HepG2 (cell line): ENCODE measurements around the gene RNF4. TPM values are rescaled to one million over a fixed set of nuclear protein-coding genes. Genes with fewer than 3 reads are reported as not detected.
"Not testable (repeated sequence)": the region's sequence is repeated elsewhere in the genome, so short reads cannot be mapped to it uniquely, and the experiment has no call there.

Experiments used
- ASH2L ChIP-seq: fragments of 300-600, 200-600 bp; sonication (generic); IDR thresholded peaks from 2 replicates; pipeline ENCODE4 v1.7.0; 2017; ENCODE audit warnings: low read depth, mild to moderate bottlenecking, moderate library complexity, mixed read lengths, low read length; ENCODE audit not compliant: insufficient read length
- CREM ChIP-seq, 2 experiments: sonication (generic) in 1 of 2; formaldehyde crosslinking in 1 of 2; IDR thresholded peaks; 2 replicates each; pipeline versions ENCODE4 v1.4.0 to v1.6.1; 2016 to 2020; ENCODE audit warnings: antibody characterized with exemption in 1 of 2, mild to moderate bottlenecking in 1 of 2, missing genetic modification reagents in 1 of 2
- EP300 ChIP-seq, 3 experiments: sonication (generic) in 1 of 3; formaldehyde crosslinking in 1 of 3; IDR thresholded peaks; 2 replicates each; pipeline versions ENCODE4 v1.5.1 to v1.6.1; 2011 to 2020; ENCODE audit warnings: low read depth in 2 of 3, low read length in 2 of 3, borderline replicate concordance in 1 of 3, improper control_type of control experiment in 1 of 3, mild to moderate bottlenecking in 1 of 3, missing genetic modification reagents in 1 of 3, moderate library complexity in 1 of 3
- GATAD2A ChIP-seq: IDR thresholded peaks from 2 replicates; pipeline ENCODE4 v1.6.1; 2016
- HNF4A ChIP-seq: sonication (generic); formaldehyde crosslinking; IDR thresholded peaks from 2 replicates; pipeline ENCODE4 v1.4.0; 2020; ENCODE audit warnings: missing genetic modification reagents
- HOXA3 ChIP-seq: sonication (generic); formaldehyde crosslinking; IDR thresholded peaks from 2 replicates; pipeline ENCODE4 v1.5.0; 2020; ENCODE audit warnings: missing genetic modification reagents
- NCOR1 ChIP-seq: fragments of 200-600 bp; sonication (generic); IDR thresholded peaks from 2 replicates; pipeline ENCODE4 v1.7.0; 2017; ENCODE audit warnings: antibody characterized with exemption, low read length, borderline replicate concordance
- NONO ChIP-seq, 2 experiments: fragments of 450-650 bp in 1 of 2; sonication (generic) in 1 of 2; formaldehyde crosslinking in 1 of 2; IDR thresholded peaks in 1 of 2; conservative IDR thresholded peaks in 1 of 2; 2 replicates each; pipeline versions ENCODE4 v1.6.1 to v1.8.0; 2017 to 2022; ENCODE audit warnings: mild to moderate bottlenecking in 1 of 2, missing genetic modification reagents in 1 of 2, moderate library complexity in 1 of 2
- NR2F2 ChIP-seq: IDR thresholded peaks from 2 replicates; pipeline ENCODE4 v1.6.1; 2012; ENCODE audit warnings: low read depth, inconsistent platforms, borderline replicate concordance
- RARA ChIP-seq: IDR thresholded peaks from 2 replicates; pipeline ENCODE4 v1.6.1; 2016; ENCODE audit warnings: missing genetic modification reagents, missing compliant biosample characterization
- RCOR2 ChIP-seq: IDR thresholded peaks from 2 replicates; pipeline ENCODE4 v1.6.1; 2016; ENCODE audit warnings: missing biosample characterization, missing genetic modification reagents
- SALL2 ChIP-seq: sonication (generic); formaldehyde crosslinking; IDR thresholded peaks from 2 replicates; pipeline ENCODE4 v1.8.1; 2023; ENCODE audit warnings: mild to moderate bottlenecking, missing genetic modification reagents, inconsistent platforms
- SOX6 ChIP-seq, 2 experiments: fragments of 450-650 bp in 1 of 2; sonication (generic) in 1 of 2; formaldehyde crosslinking in 1 of 2; IDR thresholded peaks; 2 replicates each; pipeline versions ENCODE4 v1.4.0 to v1.6.1; 2017 to 2020; ENCODE audit warnings: antibody characterized with exemption in 1 of 2, mild to moderate bottlenecking in 1 of 2, missing genetic modification reagents in 1 of 2
- TBL1XR1 ChIP-seq: fragments of 150-350 bp; IDR thresholded peaks from 2 replicates; pipeline ENCODE4 v1.6.1; 2014; ENCODE audit warnings: borderline replicate concordance, low read length; ENCODE audit not compliant: partially characterized antibody
- TRIM24 ChIP-seq: sonication (generic); formaldehyde crosslinking; IDR thresholded peaks from 2 replicates; pipeline ENCODE4 v1.8.0; 2022; ENCODE audit warnings: mild to moderate bottlenecking, missing genetic modification reagents
- ZBTB34 ChIP-seq: sonication (generic); formaldehyde crosslinking; IDR thresholded peaks from 2 replicates; pipeline ENCODE4 v1.8.0; 2022; ENCODE audit warnings: mild to moderate bottlenecking, missing genetic modification reagents
- ZMYM3 ChIP-seq: sonication (generic); formaldehyde crosslinking; IDR thresholded peaks from 2 replicates; pipeline ENCODE4 v1.5.1; 2020; ENCODE audit warnings: mild to moderate bottlenecking, missing genetic modification reagents
- ZNF121 ChIP-seq: sonication (generic); formaldehyde crosslinking; IDR thresholded peaks from 2 replicates; pipeline ENCODE4 v1.5.0; 2020; ENCODE audit warnings: mild to moderate bottlenecking, missing genetic modification reagents
- ZNF317 ChIP-seq: sonication (generic); formaldehyde crosslinking; IDR thresholded peaks from 2 replicates; pipeline ENCODE4 v1.5.0; 2020; ENCODE audit warnings: mild to moderate bottlenecking, missing genetic modification reagents
- ZNF350 ChIP-seq: sonication (generic); formaldehyde crosslinking; IDR thresholded peaks from 2 replicates; pipeline ENCODE4 v1.4.0; 2020; ENCODE audit warnings: mild to moderate bottlenecking, low read depth, missing genetic modification reagents, borderline replicate concordance
- ZNF746 ChIP-seq: sonication (generic); formaldehyde crosslinking; IDR thresholded peaks from 2 replicates; pipeline ENCODE4 v1.8.0; 2022; ENCODE audit warnings: mild to moderate bottlenecking, missing genetic modification reagents
- polyA plus RNA-seq, 8 experiments: library from polyadenylated mRNA; depleted of rRNA in 3 of 8; stranded (reverse) in 7 of 8; unstranded in 1 of 8; fragments of >200 nt; fragmentation: Illumina TruSeq in 4 of 8; extraction: Trizol in 4 of 8; gene quantifications; 2 replicates each; pipeline versions ENCODE4 v1.2.1 to v1.2.3, GENCODE V29; 2011 to 2016; ENCODE audit warnings: low read depth in 4 of 8, missing spikeins in 1 of 8, mixed read lengths in 1 of 8; ENCODE audit not compliant: insufficient read depth in 1 of 8
- total RNA-seq, 5 experiments: library from RNA; depleted of rRNA; stranded (reverse); fragments of >200 nt; fragmentation: Illumina TruSeq; extraction: Trizol; gene quantifications; 2 replicates each; pipeline ENCODE4 v1.2.3, GENCODE V29; 2016; ENCODE audit warnings: low read depth in 1 of 5
- TF ChIP-seq, protein P1 (sequence below): sonication (generic); formaldehyde crosslinking; IDR thresholded peaks from 2 replicates; pipeline ENCODE4 v1.5.1; 2020; ENCODE audit warnings: mild to moderate bottlenecking, missing genetic modification reagents

RNF4 gene
- total and polyA plus RNA-seq, 2 of the 13 experiments (the other 11 are each of a cell fraction or from before 2014, with no cell fraction given) = 38.1 to 45.1 TPM

DNA sequence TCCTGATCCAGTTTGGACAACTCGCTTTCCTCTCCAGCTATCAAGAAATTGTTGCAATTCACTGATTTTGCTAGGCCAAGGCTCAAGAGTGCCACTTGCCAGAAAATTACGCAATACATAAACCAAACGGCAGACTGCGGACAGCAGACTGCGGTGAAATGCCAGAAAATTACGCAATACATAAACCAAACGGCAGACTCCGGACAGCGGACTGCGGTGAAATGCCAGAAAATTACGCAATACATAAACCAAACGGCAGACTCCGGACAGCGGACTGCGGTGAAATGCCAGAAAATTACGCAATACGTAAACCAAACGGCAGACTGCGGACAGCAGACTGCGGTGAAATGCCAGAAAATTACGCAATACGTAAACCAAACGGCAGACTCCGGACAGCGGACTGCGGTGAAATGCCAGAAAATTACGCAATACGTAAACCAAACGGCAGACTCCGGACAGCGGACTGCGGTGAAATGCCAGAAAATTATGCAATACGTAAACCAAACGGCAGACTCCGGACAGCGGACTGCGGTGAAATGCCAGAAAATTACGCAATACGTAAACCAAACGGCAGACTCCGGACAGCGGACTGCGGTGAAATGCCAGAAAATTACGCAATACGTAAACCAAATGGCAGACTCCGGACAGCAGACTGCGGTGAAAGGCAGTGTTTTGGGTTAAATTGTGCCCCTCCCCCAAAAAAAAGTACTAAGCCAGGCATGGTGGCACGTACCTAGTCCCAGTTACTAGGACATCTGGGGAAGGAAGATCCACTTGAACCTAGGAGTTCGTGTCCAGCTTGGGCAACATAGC lies 38.8 kb upstream of the RNF4 start (continued):
- peak; percentile 35 for TF ChIP-seq ASH2L
- TF ChIP-seq NCOR1 = peak; percentile 83; the same call in 1 of the 2 replicates
- peak; percentile 88 for TF ChIP-seq TBL1XR1
- 0 out of 2 replicates have a peak, but pooled peaks have one; percentile 6 for TF ChIP-seq GATAD2A
- TF ChIP-seq RCOR2 (CRISPR knock-in tag) = peak; percentile 74; the same call in 1 of the 2 replicates
- peak; percentile 60; the same call in 1 of the 2 replicates for TF ChIP-seq ZNF317
- 0 out of 2 replicates have a peak, but pooled peaks have one; percentile 44 for TF ChIP-seq ZNF350
- TF ChIP-seq SOX6 (IDR thresholded peaks at IDR 0.05); EP300 (CRISPR knock-in tag; IDR thresholded peaks at IDR 0.05; ENCODE audit: borderline replicate concordance); CREM (CRISPR knock-in tag; IDR thresholded peaks at IDR 0.05); NONO (IDR thresholded peaks at IDR 0.05): not testable (repeated sequence)
- peak; percentile 42; the same call in 1 of the 2 replicates for TF ChIP-seq SOX6 (CRISPR knock-in tag; IDR thresholded peaks at IDR 0.05)
- peak in 1 of 2 experiments; percentile 77; a peak in 1 of 4 replicates for TF ChIP-seq EP300 (IDR thresholded peaks at IDR 0.05; ENCODE audit: low read depth in 2 of 2, low read length in 2 of 2)
- TF ChIP-seq TRIM24 = peak; percentile 70
- TF ChIP-seq, protein P1, sequence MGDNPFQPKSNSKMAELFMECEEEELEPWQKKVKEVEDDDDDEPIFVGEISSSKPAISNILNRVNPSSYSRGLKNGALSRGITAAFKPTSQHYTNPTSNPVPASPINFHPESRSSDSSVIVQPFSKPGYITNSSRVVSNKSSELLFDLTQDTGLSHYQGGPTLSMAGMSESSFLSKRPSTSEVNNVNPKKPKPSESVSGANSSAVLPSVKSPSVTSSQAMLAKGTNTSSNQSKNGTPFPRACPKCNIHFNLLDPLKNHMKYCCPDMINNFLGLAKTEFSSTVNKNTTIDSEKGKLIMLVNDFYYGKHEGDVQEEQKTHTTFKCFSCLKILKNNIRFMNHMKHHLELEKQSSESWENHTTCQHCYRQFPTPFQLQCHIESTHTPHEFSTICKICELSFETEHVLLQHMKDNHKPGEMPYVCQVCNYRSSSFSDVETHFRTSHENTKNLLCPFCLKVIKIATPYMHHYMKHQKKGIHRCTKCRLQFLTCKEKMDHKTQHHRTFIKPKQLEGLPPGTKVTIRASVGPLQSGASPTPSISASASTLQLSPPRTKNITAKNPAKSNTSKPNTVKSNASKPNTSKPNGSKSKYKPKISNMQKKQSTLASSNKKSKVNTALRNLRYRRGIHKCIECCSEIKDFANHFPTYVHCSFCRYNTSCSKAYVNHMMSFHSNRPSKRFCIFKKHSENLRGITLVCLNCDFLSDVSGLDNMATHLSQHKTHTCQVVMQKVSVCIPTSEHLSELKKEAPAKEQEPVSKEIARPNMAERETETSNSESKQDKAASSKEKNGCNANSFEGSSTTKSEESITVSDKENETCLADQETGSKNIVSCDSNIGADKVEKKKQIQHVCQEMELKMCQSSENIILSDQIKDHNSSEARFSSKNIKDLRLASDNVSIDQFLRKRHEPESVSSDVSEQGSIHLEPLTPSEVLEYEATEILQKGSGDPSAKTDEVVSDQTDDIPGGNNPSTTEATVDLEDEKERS (CRISPR knock-in tag) = 0 out of 2 replicates have a peak, but pooled peaks have one; percentile 41
- peak; percentile 36 for TF ChIP-seq HOXA3
- peak; percentile 100 for TF ChIP-seq ZBTB34 (CRISPR knock-in tag)
- 0 out of 2 replicates have a peak, but pooled peaks have one; percentile 18 for TF ChIP-seq RARA
- 0 out of 2 replicates have a peak, but pooled peaks have one; percentile 21 for TF ChIP-seq SALL2 (CRISPR knock-in tag)
- TF ChIP-seq ZNF746 (CRISPR knock-in tag) = peak; percentile 49; the same call in 1 of the 2 replicates
- 0 out of 2 replicates have a peak, but pooled peaks have one; percentile 26 for TF ChIP-seq CREM (IDR thresholded peaks at IDR 0.05)
- 0 out of 2 replicates have a peak, but pooled peaks have one; percentile 19 for TF ChIP-seq NR2F2
- peak; percentile 34; the same call in 1 of the 2 replicates for TF ChIP-seq ZMYM3 (CRISPR knock-in tag)
- peak; percentile 92 for TF ChIP-seq ZNF121 (CRISPR knock-in tag)
- TF ChIP-seq NONO (CRISPR knock-in tag; conservative IDR thresholded peaks at IDR 0.05) = peak; percentile 62; the same call in 1 of the 2 replicates
- peak; percentile 23; the same call in 1 of the 2 replicates for TF ChIP-seq HNF4A
